DMS53 (cell line): ENCODE measurements around the gene FCHSD1.
A peak's percentile ranks its signal among the peaks of the same experiment; 100 is the strongest.

Source experiments
- DNase-seq: peaks from one replicate; lab custom pipeline; 2025; lab: John Stamatoyannopoulos, UW

Gene FCHSD1

DNA sequence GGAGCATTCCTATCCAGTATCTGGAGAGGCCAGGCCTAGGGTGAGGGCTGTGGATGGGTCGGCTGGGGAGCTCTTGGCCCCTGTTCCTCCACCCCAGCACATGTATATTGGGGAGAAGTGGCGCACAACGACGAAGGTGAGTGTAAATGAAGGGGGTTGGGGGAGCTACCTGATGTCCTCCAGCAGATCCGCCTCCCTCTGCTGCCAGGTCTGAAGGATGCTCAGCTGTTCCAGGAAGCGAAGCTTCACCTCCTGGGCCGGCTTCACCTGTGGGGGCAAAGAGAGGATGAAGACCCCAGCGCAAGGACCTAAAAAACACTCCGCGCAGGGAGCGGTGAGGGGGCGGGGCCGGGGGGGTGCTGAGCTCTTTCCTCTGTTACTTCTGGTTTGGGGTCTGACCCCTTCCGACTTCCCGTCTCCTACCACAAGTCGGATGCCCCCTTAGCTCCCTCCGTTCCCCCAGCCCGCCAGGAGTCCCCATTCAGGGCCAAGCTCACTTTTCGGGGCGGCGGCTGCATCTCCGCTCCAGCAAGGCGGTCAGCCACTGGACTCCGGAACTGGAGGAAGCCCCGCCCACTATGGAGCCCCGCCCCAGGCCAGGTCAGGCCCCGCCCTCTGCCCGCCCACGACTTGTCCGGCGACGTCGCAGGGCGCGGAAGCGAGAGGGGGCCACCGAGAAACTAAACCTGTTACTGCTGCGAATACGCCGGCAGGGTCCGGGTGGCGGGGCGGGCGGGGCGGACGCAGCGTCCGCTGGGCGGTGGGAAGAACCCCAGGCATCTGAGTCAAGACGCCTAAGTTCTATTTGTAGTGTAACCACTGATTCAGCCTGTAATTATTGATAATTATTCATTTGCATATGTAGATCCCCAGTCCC, at the start of gene FCHSD1:
TSS of gene FCHSD1 (minus strand) at position 568 of the 877 bp plus-strand sequence. CDS start at position 518, 50 bp downstream.
- peak; percentile 89 for DNase-seq

DNA sequence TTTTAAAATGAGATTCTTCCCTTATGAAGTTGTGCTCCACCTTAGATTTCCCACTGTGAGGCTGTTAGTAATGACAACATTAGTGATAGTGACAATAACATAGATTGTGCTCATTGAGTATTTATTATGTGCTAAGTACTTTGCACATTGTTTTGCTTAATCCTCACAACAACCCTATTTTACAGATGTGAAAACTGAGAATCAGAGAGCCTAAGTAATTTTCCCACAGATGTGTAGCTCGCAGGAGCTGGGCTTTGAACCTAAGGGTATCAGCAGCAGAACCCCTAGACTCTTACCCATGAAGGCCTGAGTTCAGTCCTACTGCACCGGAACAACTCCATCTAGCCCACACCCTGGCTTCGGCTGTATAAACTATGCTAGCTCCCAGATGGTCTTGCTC, 46.4 kb upstream of the FCHSD1 start:
- no peak for DNase-seq

DNA sequence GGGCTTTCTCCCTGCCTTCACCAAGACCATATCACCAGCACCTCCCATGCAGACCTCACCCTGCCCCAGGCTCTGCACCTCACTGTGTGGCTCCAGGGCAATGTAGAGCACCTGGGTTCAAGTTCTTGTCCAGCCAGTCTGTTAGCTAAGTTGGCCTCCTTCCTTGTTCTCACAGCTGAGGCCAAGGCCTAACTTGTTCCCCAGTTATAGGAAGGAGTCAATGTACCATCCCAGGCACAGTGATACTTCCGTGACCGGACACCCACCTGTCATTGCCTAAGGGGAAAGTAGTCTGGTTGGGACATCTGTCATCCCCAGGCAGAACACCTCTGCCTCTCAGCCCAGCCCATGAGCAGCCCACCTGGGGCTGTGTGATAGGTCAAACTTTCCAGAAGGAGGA, 45.2 kb upstream of the FCHSD1 start:
- no peak for DNase-seq

DNA sequence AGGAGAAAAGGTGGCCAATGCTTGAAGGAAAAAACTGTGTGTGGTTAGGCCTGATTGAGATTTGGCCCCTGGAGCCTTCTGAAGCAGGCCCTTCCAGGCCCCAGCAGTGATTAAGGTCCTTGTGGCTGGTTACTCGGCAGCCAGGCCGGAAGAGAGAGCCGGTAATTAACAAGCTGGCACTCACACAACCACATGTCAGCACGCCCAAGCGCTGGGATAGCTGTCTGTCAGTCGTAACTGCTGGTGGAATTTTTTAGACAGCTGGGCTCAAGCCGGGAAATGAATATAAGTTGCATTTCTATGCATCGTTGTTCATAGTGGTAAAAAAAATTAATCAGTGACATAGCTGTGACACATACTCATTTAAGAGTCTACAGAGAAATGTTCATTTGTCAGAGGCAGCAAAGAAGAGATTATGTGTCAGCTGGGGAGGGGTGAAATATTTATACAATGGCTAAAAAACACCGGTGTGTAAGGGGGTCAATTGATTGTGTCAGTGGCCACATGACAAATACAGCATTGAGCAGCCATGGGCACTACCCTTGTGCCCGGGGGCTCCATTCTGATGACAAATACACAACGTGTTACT, 44.5 kb upstream of the FCHSD1 start:
- DNase-seq = no peak

DNA sequence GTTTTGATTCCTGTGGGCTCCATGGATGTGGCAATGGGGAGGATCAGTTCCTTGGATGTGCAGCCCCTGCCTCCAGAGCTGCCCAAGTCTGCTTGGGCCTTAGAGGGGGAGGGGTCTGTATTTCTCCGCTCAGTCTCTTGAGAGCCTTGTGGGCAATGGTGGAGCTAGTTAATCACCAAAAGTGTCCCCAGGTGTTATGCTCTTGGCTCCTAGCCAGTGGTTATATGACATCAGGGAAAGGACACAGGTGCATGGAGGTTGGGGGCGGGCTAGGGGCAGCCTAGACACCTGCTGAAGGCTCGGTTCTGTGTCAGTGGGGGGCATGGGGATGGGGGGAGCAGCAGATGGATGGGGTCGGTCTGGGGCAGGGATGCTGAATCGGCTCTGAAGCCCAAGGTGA, 43.3 kb upstream of the FCHSD1 start:
- DNase-seq = peak; percentile 52

DNA sequence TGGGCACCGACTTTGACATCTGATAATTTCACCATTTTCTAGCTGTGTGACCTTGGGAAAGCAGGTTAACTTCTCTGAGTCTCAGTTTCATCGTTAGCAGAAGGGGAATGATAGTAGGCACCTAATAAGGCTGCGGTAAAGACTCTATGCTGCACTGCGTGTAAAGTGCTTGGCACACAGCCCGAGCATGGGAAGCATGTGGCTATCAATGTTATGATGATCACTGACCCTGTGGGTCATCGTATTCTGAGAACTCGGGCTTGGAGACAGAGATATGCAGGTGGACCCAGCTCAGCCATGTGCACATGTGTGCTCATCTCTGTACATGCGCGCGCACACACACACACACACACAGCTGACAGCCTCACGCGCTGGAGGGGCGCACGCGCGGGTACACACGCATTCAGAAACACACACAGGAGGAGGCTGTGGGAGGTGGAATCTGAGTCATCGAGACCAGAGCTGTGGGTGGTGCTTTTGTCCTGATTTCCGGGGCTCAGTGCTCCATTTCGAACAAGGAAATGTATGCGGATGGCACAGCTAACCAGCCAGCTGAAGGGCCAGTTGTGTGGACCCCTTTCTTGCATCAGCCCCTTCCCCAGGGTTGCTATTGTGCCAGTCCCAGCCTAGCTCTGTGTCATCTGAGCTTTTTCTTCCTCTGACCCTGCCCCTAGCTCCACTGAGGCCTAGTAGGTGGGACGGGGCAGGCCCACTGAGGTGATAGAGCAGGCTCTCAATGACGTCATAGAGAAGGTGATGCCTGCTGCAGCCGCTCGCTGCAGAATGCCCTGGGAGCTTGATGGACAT, 41.9 kb upstream of the FCHSD1 start:
- peak; percentile 96 for DNase-seq

DNA sequence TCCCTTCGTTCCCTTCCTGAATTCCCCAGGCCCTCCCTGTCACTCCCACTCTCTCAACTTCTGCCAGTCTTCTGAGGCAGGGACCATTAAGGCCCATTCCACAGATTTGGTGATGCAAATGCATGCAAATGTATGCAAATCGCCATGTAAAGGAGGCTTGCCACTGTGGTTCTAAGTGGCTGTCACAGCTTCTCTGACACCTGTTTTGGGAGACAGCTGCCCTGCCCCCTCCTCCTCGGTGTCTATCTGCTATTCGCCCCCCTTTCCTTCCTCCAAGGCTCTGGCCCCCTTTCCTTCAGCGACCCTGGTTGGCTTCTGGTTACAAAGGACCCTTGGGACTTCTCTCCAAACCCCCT, 41.3 kb upstream of the FCHSD1 start:
- DNase-seq = peak; percentile 83

DNA sequence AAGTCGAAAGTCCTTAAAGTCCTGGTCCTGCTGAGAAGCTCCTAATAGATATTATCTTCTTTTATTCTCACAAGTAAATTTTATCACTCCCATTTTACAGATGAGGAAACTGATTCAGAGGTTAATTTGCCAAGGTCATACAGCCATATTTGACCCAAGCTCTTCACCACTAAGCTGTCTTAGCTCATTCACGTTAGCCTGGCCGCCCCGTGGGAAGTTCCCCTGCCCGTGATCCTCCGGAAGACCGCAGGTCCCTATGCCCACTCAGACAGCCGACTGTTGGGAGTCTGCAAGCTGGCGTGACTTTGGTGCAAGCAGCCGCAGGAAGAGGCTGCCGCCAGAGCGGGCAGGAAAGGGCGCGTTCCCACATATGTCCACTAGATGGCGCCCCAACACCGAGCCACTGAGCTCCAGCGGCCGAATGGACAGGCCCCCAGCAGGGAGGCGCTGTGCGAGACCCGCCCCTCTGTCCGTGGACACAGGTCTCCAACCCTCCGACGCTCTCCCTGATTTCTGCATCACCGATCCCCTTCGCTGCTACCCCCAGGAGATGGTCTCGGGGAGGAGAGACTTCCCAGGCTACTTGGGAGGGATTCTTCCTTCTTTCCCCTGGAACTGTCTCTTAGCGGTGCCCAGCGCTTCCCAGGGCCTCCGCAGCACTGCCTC, 40.8 kb upstream of the FCHSD1 start:
- peak; percentile 91 for DNase-seq

DNA sequence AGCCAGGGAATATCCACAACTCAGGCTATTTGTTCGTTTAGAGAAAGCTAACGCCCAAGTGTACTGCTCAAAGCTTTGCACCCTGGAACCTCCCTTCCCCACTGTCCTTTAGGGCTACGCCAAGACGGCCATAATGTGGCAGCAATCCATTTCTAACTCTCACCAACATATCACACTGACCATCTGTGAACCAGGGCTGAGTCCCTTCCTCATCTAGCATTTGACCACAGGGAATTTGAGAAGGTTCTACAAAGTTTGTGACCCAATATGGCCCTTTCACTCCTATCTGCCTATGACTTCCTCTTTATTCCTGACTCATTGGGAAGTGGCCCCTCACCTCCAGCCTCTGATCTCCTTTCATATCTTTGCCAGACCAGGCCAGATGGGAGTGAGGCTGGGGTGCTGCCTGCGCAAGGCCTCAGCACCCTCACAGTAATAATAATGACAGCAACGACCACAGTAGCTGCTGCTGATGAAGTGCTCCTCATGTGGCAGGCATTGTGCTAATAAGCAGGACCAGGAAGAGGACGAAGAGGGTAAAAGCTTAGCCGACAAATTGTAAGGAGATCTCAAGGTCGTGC, 40.2 kb upstream of the FCHSD1 start:
- no peak for DNase-seq

DNA sequence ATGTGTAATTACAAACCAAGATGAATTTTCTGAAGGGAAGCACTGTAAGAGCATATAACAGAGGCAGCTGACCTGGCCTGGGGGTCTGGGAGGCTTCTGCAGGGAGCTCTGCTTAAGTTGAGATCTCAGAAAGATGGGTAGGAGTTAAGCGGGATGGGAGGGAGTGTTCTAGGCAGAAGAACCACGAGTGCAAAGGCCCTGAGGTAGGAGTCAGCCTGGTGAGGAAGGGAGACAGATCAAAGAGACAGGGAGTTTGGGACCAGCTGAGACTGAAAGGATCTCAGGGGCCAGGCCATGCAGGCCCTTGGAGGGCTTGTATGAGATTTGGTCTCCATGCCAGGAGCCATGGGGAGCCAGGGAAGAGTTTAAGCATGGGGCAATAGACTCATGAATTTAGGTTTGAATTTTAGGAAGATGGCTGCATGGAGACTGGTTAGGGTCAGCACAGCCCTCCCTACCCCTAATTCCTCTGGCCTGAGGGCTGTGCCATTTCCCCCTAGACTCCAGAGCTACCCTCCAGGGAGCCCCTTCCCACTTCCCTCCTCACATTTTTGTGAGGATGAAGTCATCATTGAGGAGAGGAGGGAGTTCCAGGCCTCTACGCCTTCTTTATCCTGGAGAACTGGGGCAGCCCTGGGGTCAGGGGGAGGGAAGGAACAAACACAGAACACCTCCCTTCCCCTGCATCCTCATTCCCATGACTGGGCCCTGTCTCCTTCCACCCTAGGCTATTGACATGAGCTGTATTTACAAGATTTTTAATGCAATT, 35.6 kb upstream of the FCHSD1 start:
- DNase-seq = no peak

DNA sequence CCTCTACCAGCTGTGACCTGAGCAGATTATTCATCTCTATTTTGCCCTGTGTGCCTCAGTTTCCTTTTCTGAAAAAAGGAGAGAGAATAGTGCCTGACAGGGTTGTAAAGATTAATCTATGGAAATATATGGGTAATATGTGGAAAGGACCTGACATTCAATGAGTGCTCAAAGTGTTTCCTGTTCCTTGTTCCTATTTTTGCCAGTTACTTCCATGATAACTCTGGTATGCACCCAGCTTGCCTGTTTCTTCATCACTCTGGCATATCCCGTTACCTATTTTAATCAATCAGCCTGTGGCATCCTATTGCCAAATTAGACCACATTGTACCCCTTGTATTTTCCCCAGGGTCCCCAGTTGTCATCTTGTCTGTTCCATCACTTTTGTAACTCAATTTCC, 34.4 kb upstream of the FCHSD1 start:
- no peak for DNase-seq

DNA sequence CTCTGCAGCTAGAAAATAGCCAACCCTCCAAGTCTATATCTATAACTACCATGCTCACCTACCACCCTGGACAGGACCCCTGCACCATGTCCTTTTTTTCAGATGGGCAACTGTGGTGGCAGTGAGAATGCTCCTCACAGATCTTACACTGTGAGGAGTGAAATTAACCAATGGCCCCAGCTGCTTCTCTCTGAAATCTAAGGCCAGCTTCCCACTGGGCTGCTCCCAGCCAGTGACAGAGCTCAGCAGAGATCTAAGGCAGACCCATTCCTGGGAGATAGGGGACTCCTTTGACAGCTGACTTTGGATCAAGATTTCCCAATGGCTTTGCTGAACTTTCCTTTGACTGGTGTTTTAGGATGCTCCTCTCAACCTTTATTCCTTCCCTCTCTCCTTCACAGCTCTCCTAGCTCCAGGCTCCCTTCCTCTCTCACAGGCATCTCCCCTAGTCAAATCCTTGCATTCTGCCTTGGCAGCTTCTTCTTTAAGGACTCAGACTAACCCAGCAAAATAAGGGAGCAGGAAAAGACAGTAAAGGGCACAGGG, 32.5 kb upstream of the FCHSD1 start:
- DNase-seq = peak; percentile 19

DNA sequence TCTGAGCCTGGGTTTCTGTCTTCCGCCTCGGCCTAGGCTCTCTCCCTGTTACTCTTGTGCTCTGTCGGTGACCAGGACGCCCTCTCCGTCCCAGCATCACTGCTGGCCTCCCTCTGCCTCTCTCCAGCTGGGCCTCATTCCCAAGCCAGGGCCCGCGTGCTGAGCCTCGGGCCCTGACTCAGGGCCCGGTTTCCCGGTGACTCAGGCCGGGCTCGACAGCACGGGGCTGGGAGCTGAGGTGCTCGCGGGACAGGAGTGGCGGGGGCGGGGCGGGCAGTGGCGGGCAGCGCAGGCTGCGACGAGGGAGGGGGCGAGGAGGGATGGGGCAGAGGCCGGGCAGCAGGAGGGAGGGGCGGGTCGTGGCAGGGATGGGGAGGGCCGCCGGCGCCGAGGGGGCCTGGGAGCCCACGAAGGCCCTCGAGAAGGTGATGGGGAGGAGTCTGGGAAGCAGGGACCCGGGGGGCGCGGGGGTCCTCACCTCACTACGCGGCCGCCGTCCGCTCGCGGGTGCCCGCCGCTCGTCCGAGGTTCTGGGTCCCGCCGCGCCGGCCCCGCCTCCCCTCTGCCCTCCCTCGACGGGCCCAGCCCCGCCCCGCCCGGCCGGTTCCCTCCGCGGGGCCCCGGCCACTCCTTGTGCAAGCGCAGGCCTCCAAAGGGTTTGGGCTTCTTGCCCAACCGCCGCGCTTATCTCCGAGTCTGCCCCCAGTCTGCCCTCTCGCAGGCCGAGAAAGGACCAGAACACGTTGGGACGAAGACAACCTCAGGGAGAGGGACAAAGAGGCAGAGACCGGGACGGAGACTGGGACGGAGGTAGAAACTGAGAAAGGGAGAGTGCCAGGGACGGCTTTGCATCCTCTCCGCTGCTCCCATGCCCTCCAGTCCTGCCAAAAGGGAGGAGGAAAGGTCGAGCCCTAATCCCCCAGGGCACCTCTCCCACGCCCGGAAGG, 30.8 kb upstream of the FCHSD1 start, which contains the start of gene ARAP3:
TSS of gene ARAP3 (minus strand) at position 536 of the 947 bp plus-strand sequence. CDS start 1,744 bp downstream, outside the sequence.
- DNase-seq = peak; percentile 92

DNA sequence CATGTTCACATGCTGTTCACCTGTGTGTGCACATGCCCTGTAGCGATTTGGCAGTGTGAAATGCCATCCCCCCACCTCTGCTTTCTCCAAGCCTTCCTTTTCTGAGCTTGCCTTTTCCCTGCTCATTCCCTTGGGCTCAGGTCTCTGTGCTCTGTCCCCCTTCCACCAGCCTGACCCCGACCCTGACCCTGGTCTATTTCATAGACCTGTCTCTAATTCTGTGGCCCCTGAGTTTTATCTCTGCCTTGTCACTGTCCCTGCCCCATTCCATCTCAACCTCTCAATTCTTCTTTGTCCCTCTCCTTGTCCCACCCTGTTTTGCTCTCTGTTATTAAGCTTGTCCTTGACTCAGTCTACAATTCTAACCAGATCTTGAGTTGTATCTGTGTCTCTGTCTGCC, 30.1 kb upstream of the FCHSD1 start:
- DNase-seq = no peak

DNA sequence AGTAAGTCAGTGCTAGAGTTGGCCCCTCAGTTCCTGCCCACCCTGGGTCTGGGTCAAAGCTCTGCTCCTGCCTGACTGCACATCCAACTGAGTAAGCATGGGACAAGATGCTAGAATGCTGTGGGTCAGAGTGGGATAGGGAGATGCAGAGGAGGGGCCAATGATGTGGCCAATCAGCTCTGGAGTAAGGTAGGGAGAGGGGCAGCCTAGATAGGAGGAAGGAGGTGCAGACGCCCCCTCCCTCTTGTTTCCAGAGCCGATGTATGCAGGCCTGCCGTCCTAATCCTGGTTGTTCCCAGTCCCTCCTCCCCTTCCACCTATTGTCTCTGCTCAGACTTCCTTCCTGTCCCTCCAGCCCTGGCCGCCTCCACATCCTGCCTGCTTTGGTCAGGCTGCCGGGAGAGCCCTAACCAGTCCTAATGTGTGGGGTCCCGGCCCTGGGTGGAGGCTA, 29.6 kb upstream of the FCHSD1 start:
- DNase-seq = peak; percentile 86

DNA sequence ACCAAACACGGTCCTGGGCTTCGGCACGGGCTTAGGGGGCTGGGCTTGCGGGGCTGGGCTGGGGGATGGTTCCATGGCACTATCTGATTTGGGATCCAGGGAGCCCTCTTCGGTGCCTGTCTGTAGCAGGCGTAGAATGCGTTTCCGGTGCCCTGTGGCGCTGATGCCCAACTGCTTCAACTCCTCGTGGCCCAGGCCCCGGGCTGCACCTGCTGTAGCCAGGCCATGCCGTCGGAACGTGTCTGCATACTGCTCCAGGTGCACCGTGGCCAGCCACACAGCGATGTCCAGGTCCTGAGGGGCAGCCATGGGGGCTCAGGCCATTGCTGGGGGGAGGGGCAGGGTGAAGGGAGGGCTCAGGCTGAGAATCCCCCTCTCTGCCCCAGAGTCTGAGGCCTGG, 29.0 kb upstream of the FCHSD1 start:
- DNase-seq = no peak

DNA sequence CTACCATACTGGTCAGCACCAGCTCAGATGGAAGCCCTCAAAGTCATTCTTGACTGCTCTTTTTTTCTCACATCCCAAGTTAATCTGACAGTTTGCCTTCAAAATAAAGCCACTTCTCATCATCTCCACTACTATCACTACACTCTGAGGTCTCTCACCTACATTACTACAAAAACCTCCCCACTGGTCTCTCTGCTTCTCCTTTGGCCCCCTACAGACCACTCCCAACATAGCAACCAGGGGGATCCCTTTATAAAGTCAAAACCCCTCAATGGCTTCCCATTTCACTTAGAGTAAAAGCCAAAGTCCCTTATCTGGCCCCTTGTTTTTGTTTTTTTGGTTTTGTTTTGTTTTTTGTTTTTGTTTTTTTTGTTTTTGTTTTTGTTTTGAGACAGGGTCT, 26.2 kb upstream of the FCHSD1 start:
- DNase-seq = peak; percentile 38

DNA sequence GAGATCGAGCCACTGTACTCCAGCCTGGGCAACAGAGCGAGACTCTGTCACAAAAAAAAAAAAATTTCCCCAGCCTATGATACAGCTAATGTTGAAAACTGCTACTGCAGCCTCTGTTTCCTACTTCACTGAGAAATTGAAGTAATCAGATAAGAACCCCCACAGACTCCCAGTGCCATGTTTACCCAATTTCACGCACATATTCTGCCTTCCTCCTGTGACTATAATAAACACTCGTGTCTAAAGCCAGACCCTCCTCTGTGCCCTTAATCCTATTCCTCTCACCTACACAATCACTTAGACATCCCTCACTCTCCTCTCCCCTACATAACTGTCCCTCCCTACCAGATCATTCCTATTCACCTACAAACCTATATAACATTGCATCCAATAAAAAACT, 24.5 kb upstream of the FCHSD1 start:
- DNase-seq = no peak

DNA sequence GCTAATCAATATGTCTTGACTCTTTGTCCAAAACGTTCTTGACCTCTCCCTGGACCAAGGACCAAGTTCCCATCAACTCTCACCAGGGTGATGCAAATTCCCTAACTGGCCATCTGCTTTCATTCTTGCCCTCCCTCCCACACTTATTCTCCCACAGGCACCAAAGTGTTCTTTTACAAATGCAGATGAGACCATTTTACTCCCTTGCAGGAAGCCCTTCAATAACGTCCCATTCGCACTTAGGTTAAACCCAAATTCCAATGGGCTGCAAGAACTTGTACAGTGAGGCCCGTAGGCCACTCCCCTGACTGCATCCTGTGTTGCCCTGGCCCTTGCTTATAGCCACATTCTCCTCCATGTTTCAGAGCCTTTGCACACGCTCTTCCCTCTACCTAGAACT, 23.5 kb upstream of the FCHSD1 start:
- DNase-seq = no peak
